ENCODE data around the gene FAM13A.

Gene FAM13A

DNA sequence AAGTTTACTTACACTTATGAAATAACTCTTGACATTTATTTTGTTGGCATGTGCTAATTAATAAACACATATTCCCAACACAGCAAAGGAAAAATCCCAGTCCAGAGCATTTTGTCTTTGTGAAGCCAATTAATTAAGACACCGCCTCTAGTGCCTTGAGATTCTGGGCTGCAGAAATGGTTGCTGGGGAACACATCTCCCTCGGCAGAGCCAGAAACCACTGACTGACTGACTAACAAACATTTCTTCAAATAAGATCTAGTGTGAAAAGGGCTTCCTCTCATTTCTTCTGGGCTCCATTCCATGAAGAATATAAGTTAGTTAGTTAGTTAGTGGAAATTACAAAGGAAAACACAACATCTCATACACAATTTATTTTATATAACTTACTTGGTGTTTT lies 331.0 kb downstream of the FAM13A start:
- DNase-seq (ENCODE audit: low read depth in 2 of 2, low spot score in 1 of 2) = no peak

DNA sequence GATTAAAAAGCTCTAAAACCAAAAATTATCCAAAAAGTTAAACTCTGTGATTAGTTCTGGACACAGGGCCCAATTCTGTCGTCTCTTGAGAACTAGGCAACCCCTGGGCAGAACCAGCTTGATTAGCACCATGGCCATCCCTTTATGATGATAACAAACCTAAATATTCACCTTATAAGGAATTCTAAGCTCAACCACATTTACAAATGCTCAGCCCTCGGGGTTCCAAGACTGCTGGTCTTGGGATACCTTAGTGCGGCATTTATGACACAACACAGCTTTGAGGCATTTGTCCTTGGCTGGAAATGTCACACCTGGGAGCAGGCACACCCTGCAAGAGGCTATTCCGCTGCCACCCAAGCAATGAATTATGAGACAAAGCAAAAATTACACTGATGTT lies 331.8 kb downstream of the FAM13A start:
- DNase-seq (ENCODE audit: low read depth in 2 of 2, low spot score in 1 of 2) = no peak

- DNase-seq (ENCODE audit: low read depth in 2 of 2, low spot score in 1 of 2) = no peak
Observed at GRCh38 chr4:88724406-88724805, 332.6 kb downstream of the FAM13A start.

DNA sequence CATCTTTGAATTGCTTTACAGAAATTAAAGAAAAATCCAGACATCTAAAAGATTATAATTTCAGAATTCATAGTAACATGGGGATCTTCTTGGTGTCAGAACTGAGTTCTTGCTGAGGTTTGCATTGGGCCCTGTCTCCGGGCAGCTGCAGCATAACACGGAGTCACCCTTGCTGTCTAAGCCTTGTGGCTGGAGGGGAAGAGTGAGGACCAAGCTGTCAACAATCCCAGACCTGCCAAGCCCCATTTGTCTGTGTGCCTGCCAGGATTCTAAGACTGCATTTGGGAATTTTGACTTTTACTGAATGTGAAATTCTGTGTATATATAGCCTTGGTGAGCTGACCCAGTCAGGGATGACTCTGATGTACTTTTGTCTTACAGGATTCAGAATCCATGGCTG lies 334.2 kb downstream of the FAM13A start:
- DNase-seq (ENCODE audit: low read depth in 2 of 2, low spot score in 1 of 2) = no peak

- no peak for DNase-seq (ENCODE audit: low read depth in 2 of 2, low spot score in 1 of 2)
Observed at GRCh38 chr4:88722276-88722780, 334.7 kb downstream of the FAM13A start.

DNA sequence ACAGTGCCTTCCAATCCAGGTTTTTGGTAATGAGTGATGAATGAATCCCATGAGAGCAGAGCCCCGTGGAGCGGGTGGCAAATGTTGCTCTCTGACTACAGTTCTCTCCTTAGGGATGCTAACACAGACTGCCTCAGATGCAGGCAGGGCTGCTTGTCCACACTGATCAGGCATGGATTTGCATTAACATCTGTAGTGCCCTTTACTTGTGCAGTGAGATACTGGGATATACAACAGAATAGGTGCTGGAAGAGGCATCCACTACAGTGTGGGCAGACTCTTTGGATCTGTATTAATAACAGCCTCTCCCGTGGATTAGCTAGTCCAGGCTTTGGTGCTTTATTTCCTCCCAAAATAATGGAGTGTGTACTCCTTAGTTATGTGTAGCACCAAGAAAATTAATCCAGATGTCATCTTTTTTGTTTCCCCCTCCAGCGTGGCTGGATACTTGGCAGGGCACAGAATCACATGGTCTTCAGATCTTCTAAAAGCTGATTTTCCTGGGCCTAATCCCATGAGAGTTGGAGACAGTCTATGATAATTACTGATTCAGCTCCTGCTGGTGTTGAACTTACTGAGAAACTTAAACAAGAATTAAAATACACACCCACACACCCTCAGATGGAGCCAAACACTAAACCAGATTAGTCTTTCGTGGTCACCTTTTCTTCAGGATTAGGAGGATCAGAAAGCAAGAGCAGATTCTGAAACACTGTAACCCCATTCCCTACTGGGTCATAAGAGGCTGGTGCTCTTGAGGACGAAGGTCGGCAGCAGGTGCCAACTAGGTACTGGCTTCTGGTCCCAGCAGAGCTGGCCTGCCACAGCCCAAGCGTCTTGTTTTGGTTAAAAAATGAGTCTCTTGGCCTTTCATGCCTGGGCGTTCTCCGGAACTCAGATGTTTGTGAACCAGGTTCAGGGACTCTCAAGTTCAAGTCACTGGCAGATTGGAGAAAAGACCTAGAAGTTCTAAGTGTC lies 336.2 kb downstream of the FAM13A start:
- no peak for DNase-seq (ENCODE audit: low read depth in 2 of 2, low spot score in 1 of 2)

DNA sequence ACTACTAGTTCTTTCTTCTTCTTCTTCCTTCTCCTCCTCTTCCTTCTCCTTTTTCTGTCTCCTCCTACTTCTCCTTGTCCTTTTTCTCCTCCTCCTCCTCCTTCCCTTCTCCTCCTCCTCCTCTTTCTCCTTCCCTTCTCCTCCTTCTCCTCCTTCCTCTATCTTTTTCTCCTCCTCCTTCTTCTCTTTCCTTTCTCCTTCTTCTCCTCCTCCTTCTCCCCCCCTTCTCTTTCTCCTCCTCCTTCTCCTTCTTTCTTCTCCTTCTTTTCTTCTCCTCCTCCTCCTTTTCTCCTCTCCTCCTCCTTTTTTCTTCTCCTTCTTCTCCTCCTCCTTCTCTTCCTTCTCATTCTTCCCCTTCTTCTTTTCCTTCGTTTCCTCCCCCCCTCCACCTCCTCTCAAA lies 337.6 kb downstream of the FAM13A start:
- no peak for DNase-seq (ENCODE audit: low read depth in 2 of 2, low spot score in 1 of 2)

DNA sequence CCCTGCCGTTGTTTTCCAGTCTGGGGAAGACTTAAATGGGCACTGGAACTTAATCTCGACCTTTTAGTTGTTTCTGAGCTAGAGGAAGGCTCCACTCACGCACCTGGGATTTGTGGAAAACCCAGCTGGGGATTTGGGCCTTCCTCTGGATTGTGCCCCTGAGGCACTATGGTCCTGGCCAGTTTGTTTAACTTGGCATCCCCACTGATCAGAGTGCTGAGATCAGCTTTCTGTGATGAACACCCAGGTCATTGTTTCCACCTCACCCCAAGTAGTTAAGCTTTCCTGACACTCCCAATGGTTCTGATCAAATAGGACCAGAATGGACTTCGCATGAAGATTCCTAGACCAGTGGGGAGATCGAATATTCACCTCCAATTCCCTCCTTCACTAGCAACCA lies 338.9 kb downstream of the FAM13A start:
- DNase-seq (ENCODE audit: low read depth in 2 of 2, low spot score in 1 of 2) = no peak

DNA sequence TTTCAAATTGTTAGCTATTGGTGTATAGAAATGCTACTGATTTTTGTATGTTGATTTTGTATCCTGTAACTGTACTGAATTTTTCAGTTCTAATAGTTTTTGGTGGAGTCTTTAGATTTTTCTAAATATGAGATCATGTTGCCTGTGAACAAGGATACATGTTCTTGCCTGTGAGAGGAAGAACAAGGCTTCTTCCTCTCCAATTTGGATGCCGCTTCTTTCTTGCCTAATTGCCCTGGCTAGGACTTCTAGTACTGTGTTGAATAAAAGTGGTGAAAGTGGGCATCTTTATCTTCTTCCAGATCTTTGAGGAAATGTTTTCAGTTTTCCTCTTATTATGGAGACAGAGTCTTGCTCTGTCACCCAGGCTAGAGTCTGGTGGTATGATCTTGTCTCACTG lies 343.2 kb downstream of the FAM13A start:
- no peak for DNase-seq (ENCODE audit: low read depth in 2 of 2, low spot score in 1 of 2)

GRCh38 chr4:88709989-88710388 lies 347.0 kb downstream of the FAM13A start:
- no peak for DNase-seq (ENCODE audit: low read depth in 2 of 2, low spot score in 1 of 2)

DNA sequence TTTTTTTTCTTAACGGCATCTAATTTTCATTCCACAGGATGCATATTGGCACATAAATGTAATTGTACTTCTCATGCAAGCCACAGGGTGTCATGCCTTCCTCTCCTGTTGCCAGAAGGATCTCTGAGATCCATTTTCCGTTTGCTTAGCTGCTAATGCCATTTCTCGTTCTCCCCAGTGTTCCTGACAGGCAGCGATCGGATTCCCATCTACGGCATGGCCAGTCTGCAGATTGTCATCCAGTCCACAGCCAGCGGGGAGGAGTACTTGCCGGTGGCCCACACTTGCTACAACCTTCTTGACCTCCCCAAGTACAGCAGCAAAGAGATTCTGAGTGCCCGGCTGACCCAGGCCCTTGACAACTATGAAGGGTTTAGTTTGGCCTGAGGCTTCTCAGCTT lies 350.4 kb downstream of the FAM13A start:
- no peak for DNase-seq (ENCODE audit: low read depth in 2 of 2, low spot score in 1 of 2)

DNA sequence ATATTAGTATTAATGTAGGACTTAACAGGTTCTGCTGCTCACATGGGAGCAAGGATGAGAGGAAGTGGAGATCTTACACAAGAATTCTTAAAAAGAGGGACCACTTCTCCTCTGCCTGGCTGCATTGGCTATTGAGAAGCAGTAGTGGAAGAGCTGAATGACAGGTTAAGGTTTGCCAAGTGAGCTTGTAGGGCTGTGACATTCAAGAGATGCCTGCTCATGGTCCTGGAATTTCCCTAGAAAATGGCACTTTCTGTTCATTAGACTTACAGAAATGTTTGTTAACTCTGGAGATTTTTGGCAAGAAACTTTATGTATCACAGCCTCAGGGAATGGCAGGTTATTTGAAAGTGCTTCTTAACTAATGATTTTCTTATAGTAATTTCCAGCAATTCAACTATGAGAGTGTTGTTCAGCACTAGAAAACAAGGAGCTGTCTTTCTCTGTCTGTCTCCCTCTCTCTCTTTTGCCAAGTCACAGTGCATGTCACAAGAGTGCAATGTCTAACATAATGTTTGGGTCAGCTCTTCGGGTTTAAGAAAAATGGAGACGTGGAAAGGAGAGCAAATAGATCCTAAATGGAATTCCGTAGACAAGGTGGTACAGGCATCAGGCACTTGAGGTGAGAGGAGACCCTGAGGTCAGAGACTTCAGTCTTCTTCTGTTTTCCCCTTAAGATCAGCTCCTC lies 351.0 kb downstream of the FAM13A start:
- DNase-seq (ENCODE audit: low read depth in 2 of 2, low spot score in 1 of 2) = no peak

GRCh38 chr4:88705223-88705622 lies 351.8 kb downstream of the FAM13A start:
- no peak for DNase-seq (ENCODE audit: low read depth in 2 of 2, low spot score in 1 of 2)

GRCh38 chr4:88702782-88703181 lies 354.2 kb downstream of the FAM13A start:
- no peak for DNase-seq (ENCODE audit: low read depth in 2 of 2, low spot score in 1 of 2)

DNA sequence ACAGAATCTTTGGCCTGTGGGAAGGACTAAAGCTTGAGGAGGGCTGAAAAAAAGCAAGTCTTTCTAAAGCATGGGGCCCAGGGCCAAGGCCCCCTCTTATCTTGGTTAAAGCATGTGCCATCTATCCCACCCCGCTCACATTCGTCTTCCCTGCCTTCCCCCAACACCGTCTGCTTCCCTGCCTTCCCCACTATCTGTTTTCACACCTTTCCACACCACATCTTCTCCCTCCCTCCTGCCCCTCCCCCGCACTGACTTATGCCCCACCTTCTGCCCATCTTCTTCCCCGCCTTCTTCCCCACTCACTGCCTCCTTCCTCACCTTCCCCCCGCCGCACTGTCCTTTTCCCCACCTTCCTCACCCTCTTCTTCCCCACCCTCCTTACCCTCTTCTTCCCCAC lies 358.5 kb downstream of the FAM13A start:
- no peak for DNase-seq (ENCODE audit: low read depth in 2 of 2, low spot score in 1 of 2)

DNA sequence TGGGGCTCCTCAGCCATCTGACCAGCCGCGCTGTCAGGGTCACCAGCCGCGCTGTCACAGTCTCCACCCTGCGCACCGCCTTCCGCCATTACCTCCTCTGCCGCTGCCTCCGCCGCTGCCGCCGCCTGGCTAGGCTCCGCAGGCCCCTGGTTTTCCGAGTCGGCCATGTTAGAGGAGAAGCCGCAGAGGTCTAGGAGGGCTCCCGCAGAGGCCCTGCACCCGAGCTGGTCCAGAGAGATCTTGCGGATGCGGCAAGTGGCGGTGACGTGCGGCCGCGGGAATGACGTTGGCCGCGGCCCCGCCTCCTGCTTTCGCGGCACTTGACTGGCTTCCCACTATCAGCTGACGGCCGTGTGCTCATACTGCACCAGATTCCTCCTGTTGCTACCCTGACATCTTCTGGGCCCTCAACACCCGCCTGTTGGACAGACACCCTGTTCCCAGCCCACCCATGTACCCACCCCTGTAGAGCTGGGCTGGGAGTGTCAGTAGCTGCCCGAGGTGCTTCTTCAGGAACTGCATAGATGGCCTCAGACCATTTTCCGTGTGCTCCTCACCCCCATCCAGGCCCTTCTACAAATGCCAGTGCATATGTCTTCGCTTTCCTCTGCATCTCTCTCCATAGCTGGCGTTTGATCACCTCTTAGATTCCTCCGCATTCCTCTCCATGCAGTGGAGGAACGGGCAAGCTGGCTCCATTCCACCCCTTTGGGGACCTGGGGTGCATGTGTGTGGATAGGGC lies 359.2 kb downstream of the FAM13A start, which contains the start of gene NAP1L5:
Gene NAP1L5 (minus strand): TSS at position 242 of the 742 bp plus-strand sequence. CDS start 75 bp downstream, at position 167.
- peak in 1 of 2 donors; percentile 45 for DNase-seq (ENCODE audit: low read depth in 2 of 2, low spot score in 1 of 2)

DNA sequence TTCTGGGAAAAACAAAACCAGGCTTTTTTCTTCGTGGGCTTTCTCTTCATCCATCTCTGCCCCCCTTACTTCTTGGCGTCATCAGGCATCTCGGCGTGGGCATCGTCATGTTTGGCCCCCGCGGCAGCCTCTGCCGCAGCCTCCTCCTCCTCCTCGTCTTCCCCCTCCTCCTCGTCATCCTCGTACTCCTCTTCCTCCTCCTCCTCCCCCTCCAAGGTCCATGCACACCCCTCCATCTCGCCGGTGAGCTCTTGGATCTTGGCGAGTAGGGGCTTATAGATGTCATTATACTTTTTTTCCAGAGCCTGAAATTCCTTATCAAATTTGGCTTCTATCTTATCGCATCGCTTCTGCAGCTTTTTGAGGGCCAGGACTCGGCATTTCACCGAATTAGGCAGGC lies 359.8 kb downstream of the FAM13A start:
- DNase-seq (ENCODE audit: low read depth in 2 of 2, low spot score in 1 of 2) = peak in 1 of 2 donors; percentile 12

DNA sequence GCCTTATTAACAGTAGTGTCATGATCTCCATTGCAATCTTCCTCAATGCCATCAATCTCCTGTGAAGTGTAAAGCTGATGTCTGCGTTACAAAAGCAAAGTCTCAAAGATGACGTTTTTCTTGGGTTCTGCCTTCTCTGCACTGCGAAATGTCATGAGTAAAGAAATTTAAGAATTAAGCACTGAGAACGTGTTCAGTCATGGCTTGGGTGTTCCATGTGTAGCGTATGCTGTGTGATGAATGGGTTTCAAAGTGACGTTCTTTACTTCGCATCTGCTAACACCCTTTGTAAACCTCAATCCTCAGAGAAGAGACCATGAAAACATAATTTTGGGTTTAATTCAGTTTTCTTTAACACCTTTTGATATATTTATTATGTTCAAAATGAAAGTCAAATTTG lies 360.4 kb downstream of the FAM13A start:
- no peak for DNase-seq (ENCODE audit: low read depth in 2 of 2, low spot score in 1 of 2)

DNA sequence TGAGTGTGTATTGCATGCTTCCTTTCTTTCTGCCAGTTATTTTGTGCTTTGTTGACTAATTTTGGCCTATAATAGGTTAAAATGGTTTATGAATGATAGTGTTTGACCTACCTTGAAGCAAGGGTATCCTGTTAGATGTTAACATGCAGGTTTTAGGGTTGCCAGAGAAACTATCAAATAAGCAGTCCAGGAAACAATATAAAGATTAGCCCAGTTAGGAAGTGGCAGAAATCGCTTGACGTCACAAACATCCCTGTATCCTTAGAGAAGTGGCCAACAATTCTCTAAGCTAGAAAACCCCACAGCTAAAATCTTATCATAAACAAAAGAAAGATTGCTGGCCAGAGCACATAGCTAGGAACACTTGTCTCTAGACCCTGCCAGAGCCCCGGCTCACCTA lies 363.2 kb downstream of the FAM13A start:
- no peak for DNase-seq (ENCODE audit: low read depth in 2 of 2, low spot score in 1 of 2)

GRCh38 chr4:88690355-88690754 lies 366.6 kb downstream of the FAM13A start:
- no peak for DNase-seq (ENCODE audit: low read depth in 2 of 2, low spot score in 1 of 2)

DNA sequence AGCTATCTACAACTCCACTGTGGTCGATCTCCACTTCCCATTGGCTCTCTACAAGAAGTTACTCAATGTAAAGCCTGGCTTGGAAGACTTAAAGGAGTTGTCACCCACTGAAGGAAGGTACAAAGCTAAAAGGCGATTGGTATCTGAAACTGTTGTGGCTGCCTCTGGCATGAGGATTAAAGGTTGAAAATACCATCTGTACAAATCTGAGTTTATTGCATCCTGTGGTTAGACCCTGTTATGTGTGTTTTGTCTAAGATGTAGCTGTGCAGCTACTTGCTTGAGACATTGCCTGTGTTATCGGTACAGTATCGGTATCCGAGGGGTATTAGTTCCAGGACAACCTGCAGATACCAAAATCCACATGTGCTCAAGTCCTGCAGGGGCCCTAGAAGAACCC lies 375.8 kb downstream of the FAM13A start:
- DNase-seq (ENCODE audit: low read depth in 2 of 2, low spot score in 1 of 2) = no peak
